Measurements from ENCODE around the gene MKX. TPM values are rescaled to one million over a fixed set of nuclear protein-coding genes. Genes with fewer than 3 reads are reported as not detected.

The MKX gene
- total RNA-seq, 1 experiment from 2014 or later: 27.5 TPM

DNA sequence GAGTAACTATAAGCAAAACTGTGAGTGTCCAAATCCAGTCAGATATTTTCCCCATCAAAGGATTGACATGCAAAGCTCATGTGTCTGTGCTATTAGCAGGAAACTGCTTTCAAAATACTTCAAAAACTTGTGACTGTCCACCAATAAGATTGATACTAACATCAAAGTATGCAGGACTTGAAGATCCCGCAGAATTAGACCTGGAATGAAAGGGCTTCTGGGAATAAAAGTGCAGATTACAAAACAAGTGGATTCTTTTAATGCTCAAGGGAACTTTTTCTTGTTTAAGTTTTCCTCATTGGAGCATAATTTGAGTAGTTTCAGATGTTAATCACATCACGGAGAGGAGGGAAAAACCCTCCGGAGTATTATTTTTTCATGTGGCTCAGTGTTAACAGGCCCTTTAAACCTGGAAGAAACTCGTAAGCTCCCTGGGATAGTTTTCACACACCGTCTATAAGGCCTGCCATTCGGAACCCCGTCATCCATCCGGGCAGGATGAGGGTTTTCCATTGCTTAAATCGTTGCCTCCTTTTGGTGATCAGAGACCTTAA is 33.9 kb upstream of the MKX start:
- Histone ChIP-seq H3K4me1 (ENCODE audit: control insufficient read depth in 1 of 2, insufficient read depth in 2 of 2, low read length in 2 of 2) (peaks cover 7 to 13% of the 10 kb centered on the region in 2 experiments; a peak in 3 of 4 replicates), H2AFZ (ENCODE audit: low read depth, low read length, poor library complexity, severe bottlenecking) (no peak overlapping the region), H3K9ac (ENCODE audit: low read length) (no peak overlapping the region), H3K27me3 (ENCODE audit: insufficient read depth, low read length) (no peaks in the 10 kb centered on the region), H3K9me3 (ENCODE audit: control insufficient read depth in 1 of 2, insufficient read depth in 1 of 2, low read depth in 1 of 2, low read length in 2 of 2) (peaks cover 0 to 6% of the 10 kb centered on the region in 2 experiments; a peak in 1 of 4 replicates), H3K27ac (ENCODE audit: low read depth, low read length) (no peak overlapping the region), H3K4me3 (replicated peaks in 1 of 2; ENCODE audit: low read depth in 1 of 2, low read length in 2 of 2) (no peak overlapping the region), H3K36me3 (ENCODE audit: control insufficient read depth in 1 of 2, insufficient read depth in 2 of 2, low read length in 2 of 2) (peaks cover 0 to 3% of the 10 kb centered on the region in 2 experiments; a peak in 1 of 4 replicates), H3K79me2 (ENCODE audit: insufficient read depth, low read length) (no peaks in the 10 kb centered on the region), H3K9me2 (ENCODE audit: insufficient read depth) (no peaks in the 10 kb centered on the region), H4K20me1 (ENCODE audit: insufficient read depth) (no peaks in the 10 kb centered on the region), H3K4me2 (ENCODE audit: low read length) (no peak overlapping the region)
- ChIA-PET CTCF (no interaction called here), RAD21 (ENCODE audit: low non-redundant PET in 1 of 2, low total read pairs in 2 of 2, uncharacterized antibody in 2 of 2, unreplicated experiment in 2 of 2) (no interaction called here), POLR2A (no interaction called here)
- BruUV-seq (replicated peaks): no TSS peak
- ATAC-seq: no peak
- intact Hi-C loops (cut with micrococcal nuclease): loop anchor here (10.0 kb wide), 2 partner anchors 325 to 605 kb away; no protein-coding TSS in a partner anchor
- TF ChIP-seq CBX3 (IDR thresholded peaks at IDR 0.05; ENCODE audit: low read depth) (no peak), RAD21 (IDR thresholded peaks at IDR 0.05; ENCODE audit: low read depth) (no peak)
- DNase-seq (ENCODE audit: low read depth, low spot score): no peak

DNA sequence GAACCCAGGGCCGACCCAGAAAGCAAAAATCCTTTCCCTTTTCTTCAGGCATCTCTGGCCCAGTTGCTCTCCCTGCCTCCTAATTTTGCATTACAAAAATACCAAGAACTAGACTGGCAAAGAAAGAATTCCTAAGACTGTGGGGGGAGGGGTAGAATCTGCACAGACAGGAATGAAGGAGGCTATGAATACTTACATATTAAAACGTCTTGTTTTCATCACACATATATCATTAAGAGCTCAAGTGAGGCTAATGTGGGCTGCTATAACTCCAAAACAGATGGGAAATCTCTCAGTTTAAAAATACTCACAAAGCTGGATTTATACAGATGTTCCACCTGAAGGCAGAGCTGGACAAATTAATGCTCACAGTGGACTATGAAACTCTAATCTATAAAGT is 29.2 kb upstream of the MKX start:
- H3K9me2 ChIP-seq (ENCODE audit: insufficient read depth): no peaks in the 10 kb centered on the region
- no TSS peak for BruUV-seq (replicated peaks)
- H3K9ac ChIP-seq (ENCODE audit: low read length): no peak overlapping the region
- H3K9me3 ChIP-seq (ENCODE audit: control insufficient read depth in 1 of 2, insufficient read depth in 1 of 2, low read depth in 1 of 2, low read length in 2 of 2): no peaks in the 10 kb centered on the region
- no peak overlapping the region for H3K4me3 ChIP-seq (replicated peaks in 1 of 2; ENCODE audit: low read depth in 1 of 2, low read length in 2 of 2)
- CTCF ChIA-PET: interaction anchor here (1.0 kb wide), 1 partner anchor 467 kb away, joined by 3 read pairs; no protein-coding TSS in a partner anchor
- H2AFZ ChIP-seq (ENCODE audit: low read depth, low read length, poor library complexity, severe bottlenecking): no peak overlapping the region
- H3K4me2 ChIP-seq (ENCODE audit: low read length): no peak overlapping the region
- H3K79me2 ChIP-seq (ENCODE audit: insufficient read depth, low read length): no peaks in the 10 kb centered on the region
- POLR2A ChIA-PET: no interaction called here
- no peaks in the 10 kb centered on the region; a peak in 1 of 4 replicates for H3K4me1 ChIP-seq (ENCODE audit: control insufficient read depth in 1 of 2, insufficient read depth in 2 of 2, low read length in 2 of 2)
- intact Hi-C loops (cut with micrococcal nuclease): no loop called here
- DNase-seq (ENCODE audit: low read depth, low spot score) (no peak), ATAC-seq (no peak)
- TF ChIP-seq, protein P1, sequence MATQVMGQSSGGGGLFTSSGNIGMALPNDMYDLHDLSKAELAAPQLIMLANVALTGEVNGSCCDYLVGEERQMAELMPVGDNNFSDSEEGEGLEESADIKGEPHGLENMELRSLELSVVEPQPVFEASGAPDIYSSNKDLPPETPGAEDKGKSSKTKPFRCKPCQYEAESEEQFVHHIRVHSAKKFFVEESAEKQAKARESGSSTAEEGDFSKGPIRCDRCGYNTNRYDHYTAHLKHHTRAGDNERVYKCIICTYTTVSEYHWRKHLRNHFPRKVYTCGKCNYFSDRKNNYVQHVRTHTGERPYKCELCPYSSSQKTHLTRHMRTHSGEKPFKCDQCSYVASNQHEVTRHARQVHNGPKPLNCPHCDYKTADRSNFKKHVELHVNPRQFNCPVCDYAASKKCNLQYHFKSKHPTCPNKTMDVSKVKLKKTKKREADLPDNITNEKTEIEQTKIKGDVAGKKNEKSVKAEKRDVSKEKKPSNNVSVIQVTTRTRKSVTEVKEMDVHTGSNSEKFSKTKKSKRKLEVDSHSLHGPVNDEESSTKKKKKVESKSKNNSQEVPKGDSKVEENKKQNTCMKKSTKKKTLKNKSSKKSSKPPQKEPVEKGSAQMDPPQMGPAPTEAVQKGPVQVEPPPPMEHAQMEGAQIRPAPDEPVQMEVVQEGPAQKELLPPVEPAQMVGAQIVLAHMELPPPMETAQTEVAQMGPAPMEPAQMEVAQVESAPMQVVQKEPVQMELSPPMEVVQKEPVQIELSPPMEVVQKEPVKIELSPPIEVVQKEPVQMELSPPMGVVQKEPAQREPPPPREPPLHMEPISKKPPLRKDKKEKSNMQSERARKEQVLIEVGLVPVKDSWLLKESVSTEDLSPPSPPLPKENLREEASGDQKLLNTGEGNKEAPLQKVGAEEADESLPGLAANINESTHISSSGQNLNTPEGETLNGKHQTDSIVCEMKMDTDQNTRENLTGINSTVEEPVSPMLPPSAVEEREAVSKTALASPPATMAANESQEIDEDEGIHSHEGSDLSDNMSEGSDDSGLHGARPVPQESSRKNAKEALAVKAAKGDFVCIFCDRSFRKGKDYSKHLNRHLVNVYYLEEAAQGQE (IDR thresholded peaks at IDR 0.05; ENCODE audit: low read depth): no peak
- TF ChIP-seq EZH2phosphoT487 (IDR thresholded peaks at IDR 0.05; ENCODE audit: borderline replicate concordance): no peak
- no peak for TF ChIP-seq POLR2A (IDR thresholded peaks at IDR 0.05; ENCODE audit: borderline replicate concordance, extremely low read depth, insufficient read depth, insufficient read length)
- no peak for TF ChIP-seq EZH2 (IDR thresholded peaks at IDR 0.05)
- TF ChIP-seq JUND (IDR thresholded peaks at IDR 0.05): no peak
- no peak for TF ChIP-seq SRF (IDR thresholded peaks at IDR 0.05; ENCODE audit: low read depth)
- no peak for TF ChIP-seq EGR1 (IDR thresholded peaks at IDR 0.05; ENCODE audit: low read depth)
- RAD21 ChIA-PET (ENCODE audit: low non-redundant PET in 1 of 2, low total read pairs in 2 of 2, uncharacterized antibody in 2 of 2, unreplicated experiment in 2 of 2): no interaction called here
- no peaks in the 10 kb centered on the region for H3K27me3 ChIP-seq (ENCODE audit: insufficient read depth, low read length)
- no peaks in the 10 kb centered on the region for H3K36me3 ChIP-seq (ENCODE audit: control insufficient read depth in 1 of 2, insufficient read depth in 2 of 2, low read length in 2 of 2)
- no peak overlapping the region for H3K27ac ChIP-seq (ENCODE audit: low read depth, low read length)
- no peaks in the 10 kb centered on the region for H4K20me1 ChIP-seq (ENCODE audit: insufficient read depth)
